SK-N-MC (cell line): ENCODE data around the gene KIAA1328.

Experiments used
- DNase-seq: peaks from one replicate; pipeline ENCODE4 v3.0.0-alpha.2; 2011; ENCODE audit warnings: low read depth, low spot score
- H3K27ac ChIP-seq: fragments of 200-600 bp; sonication (generic); 2 replicates; pipeline ENCODE4 v1.5.1; 2016; ENCODE audit warnings: mixed run types
- H3K36me3 ChIP-seq: fragments of 200-600 bp; sonication (generic); 2 replicates; pipeline ENCODE4 v1.6.1; 2017; ENCODE audit warnings: antibody characterized with exemption, low read length, mixed read lengths; ENCODE audit not compliant: insufficient read depth
- H3K4me3 ChIP-seq: fragments of 200-600 bp; sonication (generic); 2 replicates; pipeline ENCODE4 v1.5.1; 2016
- H3K9ac ChIP-seq: fragments of 200-600 bp; sonication (generic); 2 replicates; pipeline ENCODE4 v1.8.0; 2017; ENCODE audit warnings: mixed run types, mixed read lengths; ENCODE audit not compliant: insufficient read length
- H3K9me3 ChIP-seq: fragments of 200-600 bp; sonication (generic); 2 replicates; pipeline ENCODE4 v1.6.1; 2017; ENCODE audit warnings: low read depth, mild to moderate bottlenecking, antibody characterized with exemption, low read length, moderate library complexity, mixed read lengths
- EZH2 ChIP-seq: fragments of 200-600 bp; sonication (generic); IDR thresholded peaks from one replicate; pipeline ENCODE4 v1.6.1; 2017; ENCODE audit warnings: antibody characterized with exemption
- FOXP2 ChIP-seq: optimal IDR thresholded peaks from 2 replicates; pipeline ENCODE3; 2011; ENCODE audit warnings: mild to moderate bottlenecking, moderate library complexity; ENCODE audit not compliant: insufficient read depth; ENCODE audit errors: extremely low read length, control extremely low read depth
- POLR2AphosphoS5 ChIP-seq: IDR thresholded peaks from 2 replicates; pipeline ENCODE4 v1.6.1; 2012; ENCODE audit warnings: mild to moderate bottlenecking, low read depth, low read length, borderline replicate concordance

Gene KIAA1328

GRCh38 chr18:37170984-37171383, 342.1 kb downstream of the KIAA1328 start:
- Histone ChIP-seq H3K9me3 (no peaks in the 10 kb centered on the region), H3K36me3 (no peaks in the 10 kb centered on the region), H3K4me3 (no peak overlapping the region), H3K9ac (no peak overlapping the region), H3K27ac (no peak overlapping the region)
- TF ChIP-seq EZH2, result no peak
- TF ChIP-seq POLR2AphosphoS5, result no peak
- TF ChIP-seq FOXP2, result no peak
- DNase-seq, result no peak

- Histone ChIP-seq H3K36me3 (no peaks in the 10 kb centered on the region), H3K9me3 (no peaks in the 10 kb centered on the region), H3K27ac (no peak overlapping the region), H3K4me3 (no peak overlapping the region), H3K9ac (no peak overlapping the region)
- DNase-seq, result no peak
- no peak for TF ChIP-seq FOXP2
These were observed 344.5 kb downstream of the KIAA1328 start for GRCh38 chr18:37173384-37173783.

GRCh38 chr18:37175727-37176620, 347.0 kb downstream of the KIAA1328 start:
- no peaks in the 10 kb centered on the region for H3K9me3 ChIP-seq
- no peak overlapping the region for H3K27ac ChIP-seq

DNA sequence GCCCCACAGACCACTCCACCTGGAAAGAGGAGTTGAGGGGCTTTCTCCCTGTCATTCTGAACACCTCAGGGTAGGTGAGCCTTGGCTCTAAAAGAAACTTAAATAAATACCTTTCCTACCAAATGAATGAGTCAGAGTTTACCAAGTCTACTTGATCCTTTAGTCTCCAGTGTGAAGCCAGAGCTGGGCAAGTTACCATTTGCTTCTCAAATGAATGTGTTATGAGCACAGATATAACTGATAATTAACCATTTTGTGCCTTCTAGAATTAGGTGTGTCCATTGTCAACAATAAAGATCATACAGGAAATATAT, 347.7 kb downstream of the KIAA1328 start:
- TF ChIP-seq FOXP2, result no peak
- no peak overlapping the region for H3K27ac ChIP-seq
- no peak for DNase-seq
- H3K4me3 ChIP-seq, result no peak overlapping the region
- H3K36me3 ChIP-seq, result no peaks in the 10 kb centered on the region
- no peaks in the 10 kb centered on the region for H3K9me3 ChIP-seq
- H3K9ac ChIP-seq, result no peak overlapping the region

More at GRCh38 chr18:37175727-37176620, 347.0 kb downstream of the KIAA1328 start:
- Histone ChIP-seq H3K36me3 (no peaks in the 10 kb centered on the region), H3K4me3 (no peak overlapping the region), H3K9ac (no peak overlapping the region)
- no peak for DNase-seq
- TF ChIP-seq POLR2AphosphoS5, result no peak
- TF ChIP-seq FOXP2, result no peak
- TF ChIP-seq EZH2, result no peak

- H3K9ac ChIP-seq, result no peak overlapping the region
- no peak overlapping the region for H3K4me3 ChIP-seq
- DNase-seq, result no peak
- no peak overlapping the region for H3K27ac ChIP-seq
- no peaks in the 10 kb centered on the region for H3K36me3 ChIP-seq
- no peaks in the 10 kb centered on the region for H3K9me3 ChIP-seq
- TF ChIP-seq EZH2 (no peak), POLR2AphosphoS5 (no peak)
These were observed 350.5 kb downstream of the KIAA1328 start for GRCh38 chr18:37179384-37179783.

GRCh38 chr18:37180086-37180485, 351.2 kb downstream of the KIAA1328 start:
- no peaks in the 10 kb centered on the region for H3K36me3 ChIP-seq
- H3K4me3 ChIP-seq, result no peak overlapping the region
- TF ChIP-seq FOXP2, result no peak
- no peak for TF ChIP-seq EZH2
- H3K27ac ChIP-seq, result no peak overlapping the region
- H3K9me3 ChIP-seq, result no peaks in the 10 kb centered on the region
- DNase-seq, result no peak
- no peak overlapping the region for H3K9ac ChIP-seq

DNA sequence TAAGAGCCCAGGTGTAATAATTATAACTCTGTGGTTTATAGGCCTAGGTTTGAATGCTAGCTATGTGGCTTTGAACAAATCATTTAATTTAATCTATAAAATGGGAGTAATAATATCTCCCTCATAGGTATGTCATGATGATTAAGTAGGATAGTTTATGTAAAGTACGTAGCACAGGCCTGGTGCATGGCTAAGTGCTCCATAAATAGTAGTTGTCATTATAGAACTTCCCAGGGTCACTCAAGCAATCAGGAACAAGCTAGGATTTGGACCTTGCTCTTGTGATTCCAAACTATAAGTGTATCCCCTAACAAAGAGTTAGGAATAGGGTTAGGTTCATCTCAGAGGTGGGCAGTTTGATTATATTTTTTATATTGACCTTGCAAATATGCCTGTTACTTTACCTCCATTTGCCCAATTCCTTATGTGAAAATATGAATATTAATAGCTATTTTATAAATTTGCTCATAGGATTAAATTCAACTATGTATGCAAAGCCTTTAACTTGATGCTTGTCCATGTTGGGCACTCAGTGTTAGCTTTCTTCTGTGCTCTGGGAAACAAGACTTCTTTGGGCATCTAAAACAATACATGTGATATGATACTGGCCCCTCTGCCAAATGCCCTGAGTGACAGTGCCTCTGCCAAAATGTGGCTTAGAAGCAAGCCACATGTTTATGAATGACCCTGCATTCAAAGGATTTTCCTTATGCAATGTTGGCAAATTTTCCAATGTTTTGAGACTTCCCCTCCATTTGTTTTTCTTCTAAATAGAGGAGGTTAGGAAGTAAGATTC, 353.6 kb downstream of the KIAA1328 start:
- Histone ChIP-seq H3K36me3 (no peaks in the 10 kb centered on the region), H3K9me3 (no peaks in the 10 kb centered on the region), H3K4me3 (no peak overlapping the region), H3K9ac (no peak overlapping the region), H3K27ac (no peak overlapping the region)
- DNase-seq, result no peak
- TF ChIP-seq POLR2AphosphoS5 (no peak), FOXP2 (no peak), EZH2 (no peak)

GRCh38 chr18:37184209-37184868, 355.4 kb downstream of the KIAA1328 start:
- Histone ChIP-seq H3K4me3 (no peak overlapping the region), H3K27ac (no peak overlapping the region), H3K36me3 (no peaks in the 10 kb centered on the region), H3K9ac (no peak overlapping the region), H3K9me3 (no peaks in the 10 kb centered on the region)
- TF ChIP-seq EZH2, result no peak
- TF ChIP-seq FOXP2, result no peak
- TF ChIP-seq POLR2AphosphoS5, result no peak
- no peak for DNase-seq
